ENCODE measurements around the gene KPTN. TPM values are rescaled to one million over a fixed set of nuclear protein-coding genes. Genes with fewer than 3 reads are reported as not detected.
A peak's percentile ranks its signal among the peaks of the same experiment; 100 is the strongest.

The KPTN gene
- total RNA-seq, 1 donor from 2014 or later, result 15.9 TPM

- H3K27ac Mint-ChIP-seq (ENCODE audit: unreplicated experiment), result no peak overlapping the region
- peaks cover 2% of the 10 kb centered on the region for H3K9me3 Mint-ChIP-seq (ENCODE audit: unreplicated experiment)
- H3K4me3 Mint-ChIP-seq (ENCODE audit: unreplicated experiment), result no peak overlapping the region
- TF ChIP-seq EZH2 (IDR thresholded peaks at IDR 0.05; ENCODE audit: insufficient read depth, low read length) (no peak), CTCF (IDR thresholded peaks at IDR 0.05; ENCODE audit: insufficient read depth, low read depth, low read length) (no peak)
- no peak overlapping the region for H3K27ac ChIP-seq (ENCODE audit: low read depth, low read length)
- no peaks in the 10 kb centered on the region for H3K4me1 ChIP-seq (ENCODE audit: insufficient read depth, low read length)
- H3K79me2 ChIP-seq (ENCODE audit: insufficient read depth, low read length), result no peaks in the 10 kb centered on the region
- DNase-seq (ENCODE audit: low read depth), result no peak
- no peak overlapping the region for H3K4me2 ChIP-seq (ENCODE audit: low read length)
- no peak for FAIRE-seq
- H3K27me3 Mint-ChIP-seq (ENCODE audit: low read depth, unreplicated experiment), result no peaks in the 10 kb centered on the region
- H3K9ac ChIP-seq (ENCODE audit: low read length), result no peak overlapping the region
- H3K36me3 Mint-ChIP-seq (ENCODE audit: low read depth, unreplicated experiment), result peaks cover 12% of the 10 kb centered on the region
- H4K20me1 ChIP-seq (ENCODE audit: insufficient read depth, low read length), result peaks cover 27% of the 10 kb centered on the region
- no peaks in the 10 kb centered on the region for H3K27me3 ChIP-seq (ENCODE audit: insufficient read depth, low read length)
- H3K4me1 Mint-ChIP-seq (ENCODE audit: low read depth, unreplicated experiment), result no peaks in the 10 kb centered on the region
- H2AFZ ChIP-seq (ENCODE audit: low read depth, low read length), result no peak overlapping the region
- H3K36me3 ChIP-seq (ENCODE audit: insufficient read depth, low read length), result no peaks in the 10 kb centered on the region
- no peak overlapping the region for H3K4me3 ChIP-seq (ENCODE audit: insufficient read depth, low read depth, low read length)
- no peaks in the 10 kb centered on the region for H3K9me3 ChIP-seq (ENCODE audit: insufficient read depth, low read depth, low read length)
Observed at GRCh38 chr19:47491358-47492136, 7.5 kb upstream of the KPTN start.

GRCh38 chr19:47490847-47491246 lies 6.8 kb upstream of the KPTN start:
- H3K4me3 Mint-ChIP-seq (ENCODE audit: unreplicated experiment), result no peak overlapping the region
- H3K27ac ChIP-seq (ENCODE audit: low read depth, low read length), result no peak overlapping the region
- DNase-seq (ENCODE audit: low read depth), result no peak
- no peaks in the 10 kb centered on the region for H3K36me3 ChIP-seq (ENCODE audit: insufficient read depth, low read length)
- H3K36me3 Mint-ChIP-seq (ENCODE audit: low read depth, unreplicated experiment), result peaks cover 7% of the 10 kb centered on the region
- no peak overlapping the region for H3K9ac ChIP-seq (ENCODE audit: low read length)
- H3K4me1 Mint-ChIP-seq (ENCODE audit: low read depth, unreplicated experiment), result no peaks in the 10 kb centered on the region
- H4K20me1 ChIP-seq (ENCODE audit: insufficient read depth, low read length), result peaks cover 20% of the 10 kb centered on the region
- H3K4me3 ChIP-seq (ENCODE audit: insufficient read depth, low read depth, low read length), result no peak overlapping the region
- FAIRE-seq, result no peak
- no peak overlapping the region for H3K4me2 ChIP-seq (ENCODE audit: low read length)
- H3K27ac Mint-ChIP-seq (ENCODE audit: unreplicated experiment), result peak overlapping the region; percentile 18
- H3K27me3 Mint-ChIP-seq (ENCODE audit: low read depth, unreplicated experiment), result no peaks in the 10 kb centered on the region
- TF ChIP-seq EZH2 (IDR thresholded peaks at IDR 0.05; ENCODE audit: insufficient read depth, low read length) (no peak), CTCF (IDR thresholded peaks at IDR 0.05; ENCODE audit: insufficient read depth, low read depth, low read length) (no peak)
- no peaks in the 10 kb centered on the region for H3K79me2 ChIP-seq (ENCODE audit: insufficient read depth, low read length)
- no peaks in the 10 kb centered on the region for H3K9me3 ChIP-seq (ENCODE audit: insufficient read depth, low read depth, low read length)
- H2AFZ ChIP-seq (ENCODE audit: low read depth, low read length), result no peak overlapping the region
- no peaks in the 10 kb centered on the region for H3K4me1 ChIP-seq (ENCODE audit: insufficient read depth, low read length)
- peaks cover 2% of the 10 kb centered on the region for H3K9me3 Mint-ChIP-seq (ENCODE audit: unreplicated experiment)
- H3K27me3 ChIP-seq (ENCODE audit: insufficient read depth, low read length), result no peaks in the 10 kb centered on the region

- H3K4me1 ChIP-seq (ENCODE audit: insufficient read depth, low read length), result no peaks in the 10 kb centered on the region
- H3K36me3 Mint-ChIP-seq (ENCODE audit: low read depth, unreplicated experiment), result peaks cover 9% of the 10 kb centered on the region
- peaks cover 2% of the 10 kb centered on the region for H3K9me3 Mint-ChIP-seq (ENCODE audit: unreplicated experiment)
- DNase-seq (ENCODE audit: low read depth) (no peak), FAIRE-seq (no peak)
- TF ChIP-seq CTCF (IDR thresholded peaks at IDR 0.05; ENCODE audit: insufficient read depth, low read depth, low read length) (no peak), EZH2 (IDR thresholded peaks at IDR 0.05; ENCODE audit: insufficient read depth, low read length) (no peak)
- H3K27ac ChIP-seq (ENCODE audit: low read depth, low read length), result no peak overlapping the region
- H3K36me3 ChIP-seq (ENCODE audit: insufficient read depth, low read length), result no peaks in the 10 kb centered on the region
- no peaks in the 10 kb centered on the region for H3K4me1 Mint-ChIP-seq (ENCODE audit: low read depth, unreplicated experiment)
- H3K9ac ChIP-seq (ENCODE audit: low read length), result no peak overlapping the region
- no peak overlapping the region for H3K4me3 Mint-ChIP-seq (ENCODE audit: unreplicated experiment)
- H3K4me3 ChIP-seq (ENCODE audit: insufficient read depth, low read depth, low read length), result no peak overlapping the region
- no peaks in the 10 kb centered on the region for H3K9me3 ChIP-seq (ENCODE audit: insufficient read depth, low read depth, low read length)
- H3K27ac Mint-ChIP-seq (ENCODE audit: unreplicated experiment), result no peak overlapping the region
- no peak overlapping the region for H3K4me2 ChIP-seq (ENCODE audit: low read length)
- no peaks in the 10 kb centered on the region for H3K27me3 ChIP-seq (ENCODE audit: insufficient read depth, low read length)
- no peaks in the 10 kb centered on the region for H3K79me2 ChIP-seq (ENCODE audit: insufficient read depth, low read length)
- H4K20me1 ChIP-seq (ENCODE audit: insufficient read depth, low read length), result peaks cover 16% of the 10 kb centered on the region
- no peaks in the 10 kb centered on the region for H3K27me3 Mint-ChIP-seq (ENCODE audit: low read depth, unreplicated experiment)
- no peak overlapping the region for H2AFZ ChIP-seq (ENCODE audit: low read depth, low read length)
Observed at GRCh38 chr19:47490031-47490430, 6.0 kb upstream of the KPTN start.

All from astrocyte (in vitro differentiated cells and primary cell).